Activated CD4-positive, alpha-beta T cell treated with anti-CD3 and anti-CD28 coated beads for 1 hour (primary cell): ENCODE data around the gene SLC12A4.

Experiments used
- DNase-seq: peaks from one replicate; pipeline ENCODE4 v3.0.0-alpha.2; 2020

Gene SLC12A4

GRCh38 chr16:67962135-67962534 is 6.3 kb downstream of the SLC12A4 start:
- DNase-seq: no peak

GRCh38 chr16:67961551-67961957 is 6.9 kb downstream of the SLC12A4 start:
- no peak for DNase-seq

GRCh38 chr16:67959536-67960329 is 8.7 kb downstream of the SLC12A4 start:
- no peak for DNase-seq

GRCh38 chr16:67957622-67958021 is 10.8 kb downstream of the SLC12A4 start:
- DNase-seq: no peak

GRCh38 chr16:67954421-67955196 is 13.8 kb downstream of the SLC12A4 start:
- DNase-seq: no peak

GRCh38 chr16:67953641-67954375 is 14.6 kb downstream of the SLC12A4 start:
- no peak for DNase-seq

GRCh38 chr16:67951485-67951884 is 17.0 kb downstream of the SLC12A4 start:
- DNase-seq: no peak

- DNase-seq: no peak
Measured at GRCh38 chr16:67950335-67950843, 18.0 kb downstream of the SLC12A4 start.

- no peak for DNase-seq
Measured at GRCh38 chr16:67949645-67950044, 18.8 kb downstream of the SLC12A4 start.

GRCh38 chr16:67948015-67948414 is 20.4 kb downstream of the SLC12A4 start:
- DNase-seq: no peak

GRCh38 chr16:67946966-67947558 is 21.4 kb downstream of the SLC12A4 start:
- no peak for DNase-seq

- DNase-seq: no peak
Measured at GRCh38 chr16:67946128-67946569, 22.3 kb downstream of the SLC12A4 start.

GRCh38 chr16:67945392-67945933 is 23.0 kb downstream of the SLC12A4 start:
- no peak for DNase-seq

GRCh38 chr16:67944690-67945391 is 23.6 kb downstream of the SLC12A4 start:
- no peak for DNase-seq

GRCh38 chr16:67943619-67944504 is 24.6 kb downstream of the SLC12A4 start, which contains the start of gene LCAT:
Gene LCAT (minus strand): TSS chr16:67944120. CDS start chr16:67944101, 19 bp downstream.
- DNase-seq: no peak

GRCh38 chr16:67943256-67943618 is 25.2 kb downstream of the SLC12A4 start:
- DNase-seq: no peak

- DNase-seq: no peak
Measured at GRCh38 chr16:67942510-67943255, 25.8 kb downstream of the SLC12A4 start.

- no peak for DNase-seq
Measured at GRCh38 chr16:67942200-67942509, 26.3 kb downstream of the SLC12A4 start.

GRCh38 chr16:67941469-67942199 is 26.8 kb downstream of the SLC12A4 start:
- no peak for DNase-seq
